B cell (primary cell): ENCODE results near the gene GALNT18. TPM values are rescaled to one million over a fixed set of nuclear protein-coding genes. Genes with fewer than 3 reads are reported as not detected.

Experiments
- ATAC-seq: fragments of 200-7000 bp; cut with Tn5 transposase; one replicate; pipeline ENCODE4 v1.10.0; 2021; ENCODE audit warnings: low read depth, mild to moderate bottlenecking, moderate number of reproducible peaks, moderate library complexity
- CTCF ChIA-PET: fragments of 350-600 bp; sonication (Branson Sonifier 250); formaldehyde crosslinking; loops from one replicate; lab custom pipeline; 2021; ENCODE audit warnings: antibody characterized with exemption, inconsistent platforms; lab: Charles Lee
- POLR2A ChIA-PET: fragments of 350-600 bp; sonication (Branson Sonifier 250); formaldehyde crosslinking; loops from one replicate; lab custom pipeline; 2021; ENCODE audit warnings: antibody characterized with exemption; lab: Charles Lee
- DNase-seq: peaks from one replicate; pipeline ENCODE4 v3.0.0; 2013
- H2AFZ ChIP-seq: 2 replicates; pipeline ENCODE4 v1.6.1; 2012; ENCODE audit warnings: mild to moderate bottlenecking, low read depth, low read length; ENCODE audit not compliant: insufficient read depth, poor library complexity, severe bottlenecking
- H3K27ac ChIP-seq, 2 donors: 1 replicate in 1 of 2; 2 replicates in 1 of 2; pipeline ENCODE4 v1.5.1; 2012 to 2013; ENCODE audit warnings: low read length in 2 of 2, mild to moderate bottlenecking in 2 of 2, moderate library complexity in 1 of 2
- H3K27me3 ChIP-seq, 4 experiments: fragments of 200-600 bp in 1 of 4; sonication (generic) in 1 of 4; replicated peaks in 1 of 4; 1 replicate in 2 of 4; 2 replicates in 2 of 4; pipeline versions ENCODE4 v1.6.1 to v1.7.0; 2013 to 2016; ENCODE audit warnings: low read length in 3 of 4, mild to moderate bottlenecking in 2 of 4, mixed read lengths in 1 of 4, moderate library complexity in 1 of 4; ENCODE audit not compliant: insufficient read depth in 4 of 4, control insufficient read depth in 3 of 4; ENCODE audit errors: control extremely low read depth in 1 of 4
- H3K36me3 ChIP-seq, 2 experiments: replicated peaks in 1 of 2; 1 replicate in 1 of 2; 2 replicates in 1 of 2; pipeline versions ENCODE4 v1.6.1 to v1.7.1; 2013; ENCODE audit warnings: low read length in 1 of 2; ENCODE audit not compliant: insufficient read depth in 2 of 2, control insufficient read depth in 1 of 2; ENCODE audit errors: control extremely low read depth in 1 of 2, extremely low read depth in 1 of 2
- H3K4me1 ChIP-seq, 2 donors: fragments of 200-600 bp in 1 of 2; sonication (generic) in 1 of 2; 1 replicate in 1 of 2; 2 replicates in 1 of 2; pipeline versions ENCODE4 v1.5.1 to v1.6.1; 2013 to 2017; ENCODE audit warnings: low read length in 2 of 2; ENCODE audit not compliant: control insufficient read depth in 2 of 2, insufficient read depth in 2 of 2
- H3K4me2 ChIP-seq: replicated peaks from 2 replicates; pipeline ENCODE3; 2012; ENCODE audit warnings: mild to moderate bottlenecking, low read depth, low read length; ENCODE audit not compliant: poor library complexity, severe bottlenecking
- H3K4me3 ChIP-seq, 5 experiments: fragments of 200-600 bp in 1 of 5; sonication (generic) in 1 of 5; 1 replicate in 3 of 5; 2 replicates in 2 of 5; pipeline versions ENCODE4 v1.5.1 to v1.7.0; 2011 to 2016; ENCODE audit warnings: low read length in 4 of 5, mild to moderate bottlenecking in 4 of 5, low read depth in 2 of 5, control low read depth in 1 of 5, moderate library complexity in 1 of 5; ENCODE audit not compliant: insufficient read depth in 1 of 5; ENCODE audit errors: control extremely low read depth in 1 of 5, extremely low read depth in 1 of 5
- H3K79me2 ChIP-seq: fragments of 200-600 bp; sonication (generic); one replicate; pipeline ENCODE4 v1.6.0; 2016; ENCODE audit warnings: low read length; ENCODE audit not compliant: control insufficient read depth, insufficient read depth
- H3K9ac ChIP-seq: fragments of 200-600 bp; sonication (generic); 2 replicates; pipeline ENCODE4 v1.6.1; 2017; ENCODE audit warnings: mild to moderate bottlenecking, low read length, moderate library complexity
- H3K9me3 ChIP-seq, 3 donors: one replicate each; pipeline versions ENCODE4 v1.6.1 to v1.7.1; 2013; ENCODE audit warnings: low read length in 2 of 3; ENCODE audit not compliant: control insufficient read depth in 2 of 3, insufficient read depth in 1 of 3; ENCODE audit errors: control extremely low read depth in 1 of 3
- H4K20me1 ChIP-seq: 2 replicates; pipeline ENCODE4 v1.6.0; 2012; ENCODE audit warnings: mild to moderate bottlenecking, low read length; ENCODE audit not compliant: insufficient read depth, control insufficient read depth, poor library complexity, severe bottlenecking
- H3K27ac Mint-ChIP-seq: one replicate; pipeline ENCODE4 v1.8.0; 2021; ENCODE audit warnings: mixed read lengths
- H3K27me3 Mint-ChIP-seq: one replicate; pipeline ENCODE4 v1.8.0; 2021; ENCODE audit warnings: mixed read lengths
- H3K4me1 Mint-ChIP-seq: one replicate; pipeline ENCODE4 v1.8.0; 2021; ENCODE audit warnings: mixed read lengths
- H3K4me3 Mint-ChIP-seq: one replicate; pipeline ENCODE4 v1.8.0; 2021; ENCODE audit warnings: mixed read lengths
- H3K9me3 Mint-ChIP-seq: one replicate; pipeline ENCODE4 v1.8.0; 2022; ENCODE audit warnings: mixed read lengths; ENCODE audit not compliant: insufficient read depth
- CTCF ChIP-seq: fragments of 200-600 bp; IDR thresholded peaks from one replicate; pipeline ENCODE4 v1.8.0; 2022; ENCODE audit warnings: antibody characterized with exemption, mild to moderate bottlenecking
- EZH2 ChIP-seq: IDR thresholded peaks from 2 replicates; pipeline ENCODE4 v1.6.1; 2012; ENCODE audit warnings: borderline replicate concordance, low read depth, mild to moderate bottlenecking, moderate library complexity, low read length; ENCODE audit not compliant: insufficient read depth, poor library complexity, severe bottlenecking
- WGBS: methylation state at CpG from one replicate; pipeline ENCODE4 v1.1.5; 2013; ENCODE audit warnings: missing lambda C conversion rate; ENCODE audit not compliant: insufficient coverage; 5-methylcytosine and 5-hydroxymethylcytosine counted together
- intact Hi-C: fragments of 100-400 bp; cut with micrococcal nuclease; formaldehyde crosslinking; loops from one replicate; pipeline ENCODE4 v1.10.0; 2022
- polyA plus RNA-seq: library from polyadenylated mRNA; depleted of rRNA; stranded (reverse); fragments of >200 nt; gene quantifications from 2 replicates; pipeline ENCODE4 v1.2.3, GENCODE V29; 2012
- total RNA-seq, 2 donors: library from RNA; stranded (reverse); fragments of 120-200 nt in 1 of 2; gene quantifications; 1 replicate in 1 of 2; 2 replicates in 1 of 2; pipeline versions ENCODE4 v1.2.3 to v1.2.4, GENCODE V29; 2013 to 2022

GALNT18 gene
- total and polyA plus RNA-seq, 2 donors (not counting 1 experiment from before 2014, with no cell fraction given), result not detected

DNA sequence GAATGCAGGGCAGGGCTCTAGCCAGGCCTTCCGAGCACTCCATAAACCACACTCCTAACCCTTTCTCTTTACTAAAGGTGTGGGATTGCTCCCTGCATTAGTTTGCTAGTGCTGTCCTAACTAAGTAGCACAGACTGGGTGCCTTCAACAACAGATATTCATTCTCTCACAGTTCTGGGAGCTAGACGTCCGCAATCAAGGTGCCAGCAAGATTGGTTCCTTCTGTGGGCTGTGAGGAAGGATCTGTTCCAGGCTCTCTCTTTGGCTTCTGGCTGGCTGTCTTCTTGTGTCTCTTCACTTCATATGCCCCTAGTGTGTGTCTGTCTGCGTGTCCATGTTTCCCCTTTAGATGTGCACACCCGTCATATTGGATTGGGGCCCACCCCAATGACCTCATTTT lies 59.8 kb downstream of the GALNT18 start:
- Histone ChIP-seq H3K79me2 (no peaks in the 10 kb centered on the region), H3K27ac (no peak overlapping the region), H3K9me3 (no peaks in the 10 kb centered on the region), H3K4me1 (no peaks in the 10 kb centered on the region), H3K4me2 (no peak overlapping the region), H2AFZ (no peak overlapping the region), H3K27me3 (no peaks in the 10 kb centered on the region), H3K36me3 (no peaks in the 10 kb centered on the region), H4K20me1 (no peaks in the 10 kb centered on the region), H3K9ac (no peak overlapping the region), H3K4me3 (no peak overlapping the region)
- no peaks in the 10 kb centered on the region for H3K4me1 Mint-ChIP-seq
- ChIA-PET CTCF (no interaction called here), POLR2A (no interaction called here)
- H3K27ac Mint-ChIP-seq, result no peak overlapping the region
- ATAC-seq (no peak), DNase-seq (no peak)
- TF ChIP-seq CTCF, result no peak
- no peak for TF ChIP-seq EZH2
- intact Hi-C loops, result no loop called here
- 100% methylated on average over 1 of the region's 5 CpGs for WGBS
- H3K4me3 Mint-ChIP-seq, result no peak overlapping the region
- peaks cover 8% of the 10 kb centered on the region for H3K27me3 Mint-ChIP-seq
- H3K9me3 Mint-ChIP-seq, result peaks cover 5% of the 10 kb centered on the region

GRCh38 chr11:11558826-11559225 lies 63.0 kb downstream of the GALNT18 start:
- Histone ChIP-seq H3K9me3 (no peaks in the 10 kb centered on the region), H3K27me3 (peaks cover 0 to 2% (median 0%) of the 10 kb centered on the region in 4 experiments), H3K4me2 (no peak overlapping the region), H4K20me1 (no peaks in the 10 kb centered on the region), H3K27ac (no peak overlapping the region), H2AFZ (no peak overlapping the region), H3K9ac (no peak overlapping the region), H3K4me3 (no peak overlapping the region), H3K36me3 (no peaks in the 10 kb centered on the region), H3K79me2 (no peaks in the 10 kb centered on the region), H3K4me1 (no peaks in the 10 kb centered on the region)
- no peak overlapping the region for H3K27ac Mint-ChIP-seq
- peaks cover 5% of the 10 kb centered on the region for H3K9me3 Mint-ChIP-seq
- intact Hi-C loops, result no loop called here
- no peak overlapping the region for H3K4me3 Mint-ChIP-seq
- ATAC-seq, result no peak
- ChIA-PET CTCF (no interaction called here), POLR2A (no interaction called here)
- H3K4me1 Mint-ChIP-seq, result no peaks in the 10 kb centered on the region
- TF ChIP-seq CTCF (no peak), EZH2 (no peak)
- DNase-seq, result no peak
- WGBS, result no CpG with 5 or more reads among the region's 2 CpGs
- H3K27me3 Mint-ChIP-seq, result peaks cover 8% of the 10 kb centered on the region
